Measurements from ENCODE around the gene PPP1R11.

DNA sequence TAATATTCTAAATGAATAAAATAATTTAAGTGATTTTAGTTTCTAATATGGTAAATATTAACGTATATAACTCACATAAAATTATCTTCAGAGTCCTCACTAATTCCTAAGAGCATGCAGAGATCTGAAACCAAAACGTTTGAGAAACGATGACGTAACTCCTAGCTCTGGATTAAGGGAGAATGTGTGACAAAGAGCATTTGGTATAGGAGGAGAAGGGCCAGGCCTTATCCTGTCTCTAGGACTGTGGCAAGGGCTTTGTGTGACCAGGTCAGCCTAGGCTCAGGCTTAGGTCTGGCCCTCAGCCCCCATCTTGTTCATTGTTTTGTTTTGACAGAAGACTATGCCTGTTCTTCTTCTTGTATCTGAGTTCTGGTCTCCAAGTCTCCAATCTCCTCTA lies 25.2 kb upstream of the PPP1R11 start:
- TF ChIP-seq, protein P1, sequence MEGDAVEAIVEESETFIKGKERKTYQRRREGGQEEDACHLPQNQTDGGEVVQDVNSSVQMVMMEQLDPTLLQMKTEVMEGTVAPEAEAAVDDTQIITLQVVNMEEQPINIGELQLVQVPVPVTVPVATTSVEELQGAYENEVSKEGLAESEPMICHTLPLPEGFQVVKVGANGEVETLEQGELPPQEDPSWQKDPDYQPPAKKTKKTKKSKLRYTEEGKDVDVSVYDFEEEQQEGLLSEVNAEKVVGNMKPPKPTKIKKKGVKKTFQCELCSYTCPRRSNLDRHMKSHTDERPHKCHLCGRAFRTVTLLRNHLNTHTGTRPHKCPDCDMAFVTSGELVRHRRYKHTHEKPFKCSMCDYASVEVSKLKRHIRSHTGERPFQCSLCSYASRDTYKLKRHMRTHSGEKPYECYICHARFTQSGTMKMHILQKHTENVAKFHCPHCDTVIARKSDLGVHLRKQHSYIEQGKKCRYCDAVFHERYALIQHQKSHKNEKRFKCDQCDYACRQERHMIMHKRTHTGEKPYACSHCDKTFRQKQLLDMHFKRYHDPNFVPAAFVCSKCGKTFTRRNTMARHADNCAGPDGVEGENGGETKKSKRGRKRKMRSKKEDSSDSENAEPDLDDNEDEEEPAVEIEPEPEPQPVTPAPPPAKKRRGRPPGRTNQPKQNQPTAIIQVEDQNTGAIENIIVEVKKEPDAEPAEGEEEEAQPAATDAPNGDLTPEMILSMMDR (conservative IDR thresholded peaks at IDR 0.05; ENCODE audit: low read depth, low read length): no peak
- no peak for TF ChIP-seq EZH2 (IDR thresholded peaks at IDR 0.05; ENCODE audit: low read length, unreplicated experiment)
- no peak for TF ChIP-seq EZH2phosphoT487 (IDR thresholded peaks at IDR 0.05; ENCODE audit: borderline replicate concordance, low read length)

All from PC-3 (cell line).